Caki2 (cell line): ENCODE measurements around the gene UGT1A9. TPM values are rescaled to one million over a fixed set of nuclear protein-coding genes. Genes with fewer than 3 reads are reported as not detected.

ENCODE experiments used
- DNase-seq: peaks from one replicate; pipeline ENCODE4 v3.0.0-alpha.2; 2015; ENCODE audit warnings: low read depth
- in situ Hi-C: cut with HindIII; loops from 2 replicates; pipeline ENCODE4 v1.10.0; 2016; ENCODE audit warnings: low sequenced_read_pairs, low pct_unique_long_range_greater_than_20kb, mixed read lengths
- total RNA-seq: library from RNA; depleted of rRNA; stranded (reverse); fragments of >200 nt; shearing (Covaris generic); gene quantifications from 2 replicates; pipeline ENCODE4 v1.2.3, GENCODE V29; 2014; ENCODE audit warnings: low replicate concordance

Gene UGT1A9
- total RNA-seq, 1 experiment from 2014 or later = 161 TPM

- in situ Hi-C loops = no loop called here
- DNase-seq = peak; percentile 38
Measured at GRCh38 chr2:233775414-233775813, 103.7 kb downstream of the UGT1A9 start.

- in situ Hi-C loops = no loop called here
- DNase-seq = no peak
Measured at GRCh38 chr2:233778030-233778429, 106.3 kb downstream of the UGT1A9 start, which contains the start of gene MROH2A. Gene MROH2A (plus strand): TSS chr2:233778330. CDS start chr2:233779359, 1,029 bp downstream.

- in situ Hi-C loops = no loop called here
- DNase-seq = no peak
Measured at GRCh38 chr2:233779722-233780121, 108.0 kb downstream of the UGT1A9 start.

GRCh38 chr2:233780771-233781170, 109.1 kb downstream of the UGT1A9 start:
- no peak for DNase-seq

GRCh38 chr2:233789554-233789953, 117.9 kb downstream of the UGT1A9 start:
- DNase-seq = no peak
- in situ Hi-C loops = no loop called here

More at GRCh38 chr2:233780771-233781170, 109.1 kb downstream of the UGT1A9 start:
- in situ Hi-C loops = no loop called here

GRCh38 chr2:233791151-233791882, 119.6 kb downstream of the UGT1A9 start:
- in situ Hi-C loops = no loop called here

GRCh38 chr2:233791883-233792329, 120.2 kb downstream of the UGT1A9 start:
- in situ Hi-C loops = no loop called here
- DNase-seq = no peak

More at GRCh38 chr2:233791151-233791882, 119.6 kb downstream of the UGT1A9 start:
- no peak for DNase-seq

- no peak for DNase-seq
- in situ Hi-C loops = no loop called here
Measured at GRCh38 chr2:233792720-233793119, 121.0 kb downstream of the UGT1A9 start.

GRCh38 chr2:233793465-233794127, 121.9 kb downstream of the UGT1A9 start:
- DNase-seq = no peak
- in situ Hi-C loops = no loop called here

- in situ Hi-C loops = no loop called here
- no peak for DNase-seq
Measured at GRCh38 chr2:233794128-233794658, 122.5 kb downstream of the UGT1A9 start.

GRCh38 chr2:233795735-233796171, 124.1 kb downstream of the UGT1A9 start:
- DNase-seq = no peak

GRCh38 chr2:233796254-233796653, 124.6 kb downstream of the UGT1A9 start:
- DNase-seq = no peak
- in situ Hi-C loops = no loop called here

More at GRCh38 chr2:233795735-233796171, 124.1 kb downstream of the UGT1A9 start:
- in situ Hi-C loops = no loop called here

GRCh38 chr2:233798335-233799086, 126.8 kb downstream of the UGT1A9 start:
- no peak for DNase-seq
- in situ Hi-C loops = no loop called here

- no peak for DNase-seq
- in situ Hi-C loops = no loop called here
Measured at GRCh38 chr2:233799087-233799665, 127.5 kb downstream of the UGT1A9 start.

GRCh38 chr2:233799716-233800115, 128.0 kb downstream of the UGT1A9 start:
- DNase-seq = no peak
- in situ Hi-C loops = no loop called here

- no peak for DNase-seq
- in situ Hi-C loops = no loop called here
Measured at GRCh38 chr2:233800208-233800607, 128.5 kb downstream of the UGT1A9 start.

GRCh38 chr2:233801357-233802131, 129.8 kb downstream of the UGT1A9 start:
- in situ Hi-C loops = no loop called here
- DNase-seq = no peak
